Right lobe of liver (tissue), 6 donors: Measurements from ENCODE around the gene RTF1. TPM values are rescaled to one million over a fixed set of nuclear protein-coding genes. Genes with fewer than 3 reads are reported as not detected.

ENCODE experiments used
- ATAC-seq, 4 donors: fragments of 200-7000 bp; cut with Tn5 transposase; one replicate each; pipeline ENCODE4 v1.9.1; 2020; ENCODE audit warnings: mild to moderate bottlenecking in 4 of 4, moderate library complexity in 4 of 4
- DNase-seq, 3 donors: peaks; one replicate each; pipeline ENCODE4 v3.0.0-alpha.2; 2020
- H3K27ac ChIP-seq, 3 donors: fragments of 200-600 bp; one replicate each; pipeline ENCODE4 v1.8.0; 2022
- H3K27me3 ChIP-seq, 2 donors: fragments of 200-600 bp; one replicate each; pipeline ENCODE4 v1.8.0; 2022
- H3K36me3 ChIP-seq, 4 donors: fragments of 200-600 bp; sonication (generic) in 1 of 4; one replicate each; pipeline versions ENCODE4 v1.5.1 to v1.8.0; 2017 to 2022; ENCODE audit warnings: control low read depth in 1 of 4
- H3K4me1 ChIP-seq, 4 donors: fragments of 200-600 bp; sonication (generic) in 1 of 4; one replicate each; pipeline versions ENCODE4 v1.5.1 to v1.8.0; 2017 to 2022; ENCODE audit warnings: control low read depth in 1 of 4
- H3K4me3 ChIP-seq, 3 donors: fragments of 200-600 bp; one replicate each; pipeline ENCODE4 v1.8.0; 2022
- H3K9me3 ChIP-seq, 4 donors: fragments of 200-600 bp; sonication (generic) in 1 of 4; one replicate each; pipeline versions ENCODE4 v1.5.1 to v1.8.0; 2017 to 2022; ENCODE audit warnings: control low read depth in 1 of 4
- POLR2A ChIP-seq: fragments of 450-650 bp; IDR thresholded peaks from one replicate; pipeline ENCODE4 v1.6.1; 2017; ENCODE audit warnings: antibody characterized with exemption, mild to moderate bottlenecking
- WGBS: methylation state at CpG from one replicate; pipeline ENCODE4 v1.1.6; 2018; ENCODE audit warnings: low coverage, low lambda C conversion rate; ENCODE audit not compliant: insufficient coverage; ENCODE audit errors: missing lambda C conversion rate; 5-methylcytosine and 5-hydroxymethylcytosine counted together
- intact Hi-C, 2 donors: fragments of 100-400 bp; cut with DNase I; formaldehyde crosslinking; loops; one replicate each; pipeline versions ENCODE4 v1.11.2 to v1.14.1; 2022
- total RNA-seq, 6 experiments: library from RNA; depleted of rRNA in 2 of 6; stranded (reverse); fragments of >200 nt in 2 of 6; fragmentation: NEBNext Ultra II Directional in 3 of 6; extraction: Animal tissue kit (Norgen Biotek cat#: 25700) in 3 of 6; gene quantifications; one replicate each; pipeline versions ENCODE4 v1.1.0 to v1.2.4, GENCODE V29; 2016 to 2023
- TF ChIP-seq, protein P1 (sequence below), 4 donors: fragments of 200-600 bp in 3 of 4; fragments of 450-650 bp in 1 of 4; IDR thresholded peaks; one replicate each; pipeline versions ENCODE4 v1.5.1 to v1.8.0; 2016 to 2022; ENCODE audit warnings: antibody characterized with exemption in 4 of 4, mild to moderate bottlenecking in 2 of 4
- donor health status: DM: no; HTN: yes; CAD: no.
- donor health status: DM: no; HTN: no; CAD: no.
- donor health status: DM: no; HTN: no; CAD: no.
- donor health status: DM: no; HTN: yes; CAD: no.
- donor health status: DM: no; HTN: yes; CAD: no.

RTF1 gene
- total RNA-seq, 6 experiments from 2014 or later: 10.5 to 21.5 (median 14.2) TPM

DNA sequence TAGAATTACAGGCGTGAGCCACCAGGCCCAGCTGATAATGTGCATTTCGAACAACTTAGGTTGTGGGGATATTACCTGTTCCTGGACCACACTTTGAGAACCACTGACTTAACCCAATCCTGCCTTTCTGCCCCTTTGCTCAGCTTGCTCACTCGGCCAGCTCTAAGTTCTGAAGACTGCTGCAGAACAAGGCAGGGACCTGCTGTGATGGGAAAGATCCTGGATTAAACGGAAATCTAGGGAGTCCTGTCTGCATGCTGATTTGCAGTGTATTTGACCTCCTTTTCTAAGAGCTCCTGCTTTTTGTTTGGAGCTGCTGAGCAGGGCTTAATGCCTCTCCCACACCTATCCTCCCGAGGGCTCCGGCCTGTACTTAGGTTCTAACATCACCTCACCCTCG is 93.8 kb downstream of the RTF1 start:
- WGBS: 92% methylated on average over 2 of the region's 7 CpGs
- H3K9me3 ChIP-seq: no peaks in the 10 kb centered on the region
- H3K27ac ChIP-seq: no peak overlapping the region
- H3K36me3 ChIP-seq: no peaks in the 10 kb centered on the region
- no peak for DNase-seq
- ATAC-seq: no peak
- intact Hi-C loops: no loop called here
- H3K4me3 ChIP-seq: no peak overlapping the region
- H3K27me3 ChIP-seq: peaks cover 0 to 10% of the 10 kb centered on the region in 2 donors
- peaks cover 0 to 23% (median 0%) of the 10 kb centered on the region in 4 donors for H3K4me1 ChIP-seq
- TF ChIP-seq, protein P1, sequence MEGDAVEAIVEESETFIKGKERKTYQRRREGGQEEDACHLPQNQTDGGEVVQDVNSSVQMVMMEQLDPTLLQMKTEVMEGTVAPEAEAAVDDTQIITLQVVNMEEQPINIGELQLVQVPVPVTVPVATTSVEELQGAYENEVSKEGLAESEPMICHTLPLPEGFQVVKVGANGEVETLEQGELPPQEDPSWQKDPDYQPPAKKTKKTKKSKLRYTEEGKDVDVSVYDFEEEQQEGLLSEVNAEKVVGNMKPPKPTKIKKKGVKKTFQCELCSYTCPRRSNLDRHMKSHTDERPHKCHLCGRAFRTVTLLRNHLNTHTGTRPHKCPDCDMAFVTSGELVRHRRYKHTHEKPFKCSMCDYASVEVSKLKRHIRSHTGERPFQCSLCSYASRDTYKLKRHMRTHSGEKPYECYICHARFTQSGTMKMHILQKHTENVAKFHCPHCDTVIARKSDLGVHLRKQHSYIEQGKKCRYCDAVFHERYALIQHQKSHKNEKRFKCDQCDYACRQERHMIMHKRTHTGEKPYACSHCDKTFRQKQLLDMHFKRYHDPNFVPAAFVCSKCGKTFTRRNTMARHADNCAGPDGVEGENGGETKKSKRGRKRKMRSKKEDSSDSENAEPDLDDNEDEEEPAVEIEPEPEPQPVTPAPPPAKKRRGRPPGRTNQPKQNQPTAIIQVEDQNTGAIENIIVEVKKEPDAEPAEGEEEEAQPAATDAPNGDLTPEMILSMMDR (IDR thresholded peaks at IDR 0.05): no peak
- no peak for TF ChIP-seq POLR2A

DNA sequence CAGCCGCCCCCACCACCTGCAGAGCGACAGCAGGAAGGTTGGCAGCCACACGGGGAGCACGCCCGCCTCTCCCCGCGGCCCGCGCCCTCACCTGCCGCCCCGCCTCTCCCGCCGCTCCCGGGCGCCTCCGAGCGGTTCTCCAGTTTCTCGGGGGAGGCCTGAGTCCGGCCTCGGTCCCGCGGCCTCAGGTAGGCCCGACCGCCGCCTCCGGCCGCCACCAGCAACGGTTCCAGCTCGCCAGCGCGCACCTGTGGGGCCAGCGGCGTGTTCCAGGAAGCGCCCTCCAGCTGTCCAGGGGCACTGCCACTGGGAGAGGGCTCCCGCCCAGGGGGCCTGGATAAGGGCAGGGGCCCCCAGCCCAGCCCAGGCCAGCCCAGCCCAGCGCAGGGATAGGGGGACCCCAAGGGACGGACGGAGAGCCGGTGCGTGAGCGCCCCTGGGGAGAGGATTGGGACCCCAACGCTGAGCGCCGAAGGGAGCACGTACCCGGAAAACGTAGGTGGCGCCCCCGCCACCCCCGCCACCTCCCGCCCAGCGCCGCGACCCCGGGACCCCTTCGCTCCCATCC is 94.5 kb downstream of the RTF1 start:
- ATAC-seq (no peak), DNase-seq (no peak)
- no peaks in the 10 kb centered on the region for H3K9me3 ChIP-seq
- peaks cover 0 to 10% of the 10 kb centered on the region in 2 donors for H3K27me3 ChIP-seq
- no CpG with 5 or more reads among the region's 56 CpGs for WGBS
- intact Hi-C loops: no loop called here
- TF ChIP-seq, protein P1 (IDR thresholded peaks at IDR 0.05): no peak
- TF ChIP-seq POLR2A: no peak
- no peak overlapping the region for H3K4me3 ChIP-seq
- peaks cover 0 to 23% (median 0%) of the 10 kb centered on the region in 4 donors for H3K4me1 ChIP-seq
- no peaks in the 10 kb centered on the region for H3K36me3 ChIP-seq
- no peak overlapping the region for H3K27ac ChIP-seq

DNA sequence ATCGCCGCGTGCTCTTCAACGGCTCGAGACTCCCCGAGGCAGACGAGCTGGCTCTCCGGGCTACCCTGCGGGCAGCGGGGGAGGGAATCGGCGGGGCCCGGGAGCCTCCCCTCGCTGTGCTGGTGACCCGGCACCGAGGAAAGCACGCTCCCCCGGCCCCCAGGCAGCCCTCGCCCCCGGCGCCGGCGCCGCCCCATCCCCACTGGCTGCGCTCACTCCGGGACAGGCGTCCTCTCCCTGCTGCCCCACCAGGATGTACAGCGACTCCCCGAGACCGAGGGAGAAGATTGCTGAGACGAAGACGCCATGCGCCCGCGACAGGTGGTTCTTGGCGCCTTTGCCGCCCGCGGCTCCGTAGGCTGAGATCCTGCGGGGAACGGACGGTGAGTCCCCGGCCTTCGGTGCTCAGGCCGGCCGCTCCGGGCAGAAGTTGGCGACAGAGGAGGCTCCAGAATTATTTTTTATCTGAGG is 95.0 kb downstream of the RTF1 start:
- Histone ChIP-seq H3K27ac (no peak overlapping the region), H3K4me3 (peak overlapping the region in 1 of 3 donors; percentile 38), H3K27me3 (peaks cover 0 to 10% of the 10 kb centered on the region in 2 donors), H3K36me3 (no peaks in the 10 kb centered on the region), H3K4me1 (peaks cover 0 to 23% (median 0%) of the 10 kb centered on the region in 4 donors), H3K9me3 (no peaks in the 10 kb centered on the region)
- intact Hi-C loops: no loop called here
- no peak for DNase-seq
- ATAC-seq: no peak
- TF ChIP-seq, protein P1 (IDR thresholded peaks at IDR 0.05): no peak
- TF ChIP-seq POLR2A: no peak
- WGBS: 2% methylated on average over 10 of the region's 49 CpGs

DNA sequence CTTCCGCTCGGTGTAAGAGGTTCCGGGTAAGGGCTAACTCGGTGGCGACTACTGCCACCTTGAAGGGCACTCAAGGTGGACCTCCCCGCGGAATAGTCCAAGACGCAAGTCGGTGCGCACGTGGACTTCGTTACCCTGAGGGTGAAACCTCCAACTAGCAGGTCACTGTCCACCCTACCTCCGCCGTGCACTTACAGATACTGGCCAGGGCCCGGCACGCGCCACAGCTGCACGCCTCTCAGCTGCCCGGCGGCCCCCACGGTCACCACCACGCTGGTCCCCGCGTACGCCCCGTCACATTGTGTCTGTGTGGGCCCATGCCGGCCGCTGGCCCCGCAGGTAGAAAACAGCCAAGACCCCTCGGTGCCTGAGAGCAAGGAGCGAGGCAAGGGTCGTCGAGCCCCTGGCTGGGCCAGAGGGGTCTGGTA is 95.6 kb downstream of the RTF1 start:
- Histone ChIP-seq H3K27ac (no peak overlapping the region), H3K9me3 (no peaks in the 10 kb centered on the region), H3K27me3 (peaks cover 0 to 10% of the 10 kb centered on the region in 2 donors), H3K4me1 (peaks cover 0 to 23% (median 0%) of the 10 kb centered on the region in 4 donors), H3K36me3 (no peaks in the 10 kb centered on the region), H3K4me3 (peak overlapping the region; percentile 20 to 38 (median 33))
- intact Hi-C loops: no loop called here
- DNase-seq: no peak
- TF ChIP-seq, protein P1 (IDR thresholded peaks at IDR 0.05): no peak
- no peak for TF ChIP-seq POLR2A
- peak in 2 of 4 donors; percentile 3 to 9 for ATAC-seq
- WGBS: 8% methylated on average over 2 of the region's 33 CpGs
